KMS-11 (cell line): ENCODE data around the gene UNK.
"Not testable (repeated sequence)": the region's sequence is repeated elsewhere in the genome, so short reads cannot be mapped to it uniquely, and the experiment has no call there.

Experiments
- H2AFZ ChIP-seq: fragments of 200-600 bp; sonication (generic); 2 replicates; pipeline ENCODE4 v1.6.1; 2016; ENCODE audit warnings: antibody characterized with exemption, mixed run types, low read depth
- H3K27ac ChIP-seq: fragments of 200-600 bp; sonication (generic); 2 replicates; pipeline ENCODE4 v1.6.1; 2016; ENCODE audit warnings: mild to moderate bottlenecking, mixed run types
- H3K27me3 ChIP-seq: fragments of 200-600 bp; sonication (generic); 2 replicates; pipeline ENCODE4 v1.6.1; 2017; ENCODE audit warnings: mild to moderate bottlenecking, low read depth, mixed run types, moderate library complexity; ENCODE audit not compliant: insufficient read depth
- H3K36me3 ChIP-seq: fragments of 200-600 bp; sonication (generic); 2 replicates; pipeline ENCODE4 v1.6.1; 2017; ENCODE audit warnings: mild to moderate bottlenecking, mixed run types; ENCODE audit not compliant: insufficient read depth
- H3K4me1 ChIP-seq: fragments of 200-600 bp; sonication (generic); 2 replicates; pipeline ENCODE4 v1.6.1; 2016; ENCODE audit warnings: mild to moderate bottlenecking, low read depth, mixed run types; ENCODE audit not compliant: poor library complexity, severe bottlenecking
- H3K4me2 ChIP-seq: fragments of 200-600 bp; sonication (generic); 2 replicates; pipeline ENCODE4 v1.7.0; 2016; ENCODE audit warnings: mild to moderate bottlenecking, mixed run types
- H3K4me3 ChIP-seq: fragments of 200-600 bp; sonication (generic); IDR thresholded peaks from 2 replicates; pipeline ENCODE4 v1.6.1; 2017; ENCODE audit warnings: low read depth, low read length, mixed read lengths; ENCODE audit not compliant: insufficient read depth
- H3K79me2 ChIP-seq: fragments of 200-600 bp; sonication (generic); 2 replicates; pipeline ENCODE4 v1.6.1; 2016; ENCODE audit warnings: low read depth, mixed run types; ENCODE audit not compliant: insufficient read depth
- H3K9ac ChIP-seq: fragments of 200-600 bp; sonication (generic); 2 replicates; pipeline ENCODE4 v1.6.1; 2016; ENCODE audit warnings: mild to moderate bottlenecking, mixed run types
- H4K20me1 ChIP-seq: fragments of 200-600 bp; sonication (generic); 2 replicates; pipeline ENCODE4 v1.6.1; 2016; ENCODE audit warnings: mild to moderate bottlenecking, mixed run types; ENCODE audit not compliant: insufficient read depth
- TF ChIP-seq, protein P1 (sequence below): fragments of 200-600 bp; sonication (generic); conservative IDR thresholded peaks from 2 replicates; pipeline ENCODE4 v1.6.1; 2017; ENCODE audit warnings: low read depth, mild to moderate bottlenecking, antibody characterized with exemption, low read length, moderate library complexity, mixed read lengths

Gene UNK

GRCh38 chr17:75808549-75808904 is 23.9 kb downstream of the UNK start:
- Histone ChIP-seq H3K27ac (no peak overlapping the region), H3K36me3 (no peaks in the 10 kb centered on the region)

DNA sequence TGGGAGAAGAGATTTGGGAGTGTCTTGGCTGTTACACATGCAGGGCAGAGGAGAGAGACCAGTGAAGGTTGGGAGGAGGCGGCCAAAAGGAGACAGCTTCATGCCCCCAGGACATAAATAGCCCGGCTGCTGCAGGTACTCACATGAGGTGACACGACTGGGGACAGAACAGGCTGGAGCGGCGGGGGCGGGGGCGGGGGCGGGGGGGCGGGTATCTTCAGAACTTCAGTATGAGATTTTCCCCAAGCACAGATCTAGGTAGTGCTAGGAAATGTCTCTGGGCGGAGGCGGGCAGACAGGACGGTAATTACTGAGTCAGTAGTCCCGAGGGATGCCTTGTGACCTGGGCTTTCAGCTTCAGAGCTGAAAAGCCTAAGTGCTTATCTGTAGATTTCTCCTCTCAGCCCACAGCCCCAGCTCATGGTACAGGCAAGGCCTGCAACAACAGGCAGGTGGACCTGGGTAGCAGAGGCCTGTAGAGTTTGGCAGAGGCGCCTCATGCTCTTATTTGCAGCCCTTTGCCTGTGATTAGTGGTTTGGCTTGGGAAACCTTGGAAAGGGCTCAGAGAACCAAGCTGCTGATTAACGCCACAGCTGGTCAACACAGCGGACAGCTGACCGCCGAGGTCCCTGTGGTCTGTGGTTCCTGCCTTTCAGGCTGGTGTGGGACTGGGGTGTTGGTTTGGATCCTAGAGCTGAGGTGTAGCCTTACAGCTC is 24.5 kb downstream of the UNK start:
- no peak overlapping the region for H2AFZ ChIP-seq
- H3K9ac ChIP-seq: no peak overlapping the region
- no peak overlapping the region for H3K27ac ChIP-seq
- no peak overlapping the region for H3K4me3 ChIP-seq
- no peaks in the 10 kb centered on the region for H4K20me1 ChIP-seq
- H3K4me2 ChIP-seq: no peak overlapping the region
- H3K27me3 ChIP-seq: no peaks in the 10 kb centered on the region
- TF ChIP-seq, protein P1, sequence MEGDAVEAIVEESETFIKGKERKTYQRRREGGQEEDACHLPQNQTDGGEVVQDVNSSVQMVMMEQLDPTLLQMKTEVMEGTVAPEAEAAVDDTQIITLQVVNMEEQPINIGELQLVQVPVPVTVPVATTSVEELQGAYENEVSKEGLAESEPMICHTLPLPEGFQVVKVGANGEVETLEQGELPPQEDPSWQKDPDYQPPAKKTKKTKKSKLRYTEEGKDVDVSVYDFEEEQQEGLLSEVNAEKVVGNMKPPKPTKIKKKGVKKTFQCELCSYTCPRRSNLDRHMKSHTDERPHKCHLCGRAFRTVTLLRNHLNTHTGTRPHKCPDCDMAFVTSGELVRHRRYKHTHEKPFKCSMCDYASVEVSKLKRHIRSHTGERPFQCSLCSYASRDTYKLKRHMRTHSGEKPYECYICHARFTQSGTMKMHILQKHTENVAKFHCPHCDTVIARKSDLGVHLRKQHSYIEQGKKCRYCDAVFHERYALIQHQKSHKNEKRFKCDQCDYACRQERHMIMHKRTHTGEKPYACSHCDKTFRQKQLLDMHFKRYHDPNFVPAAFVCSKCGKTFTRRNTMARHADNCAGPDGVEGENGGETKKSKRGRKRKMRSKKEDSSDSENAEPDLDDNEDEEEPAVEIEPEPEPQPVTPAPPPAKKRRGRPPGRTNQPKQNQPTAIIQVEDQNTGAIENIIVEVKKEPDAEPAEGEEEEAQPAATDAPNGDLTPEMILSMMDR: no peak
- H3K4me1 ChIP-seq: peaks cover 4% of the 10 kb centered on the region
- H3K36me3 ChIP-seq: no peaks in the 10 kb centered on the region
- H3K79me2 ChIP-seq: no peaks in the 10 kb centered on the region; the same call in 1 of the 2 replicates

More at GRCh38 chr17:75808549-75808904, 23.9 kb downstream of the UNK start:
- no peak overlapping the region for H3K4me3 ChIP-seq
- H3K27me3 ChIP-seq: no peaks in the 10 kb centered on the region
- no peaks in the 10 kb centered on the region; the same call in 1 of the 2 replicates for H3K79me2 ChIP-seq
- no peak overlapping the region for H3K4me2 ChIP-seq
- peaks cover 10% of the 10 kb centered on the region for H3K4me1 ChIP-seq
- TF ChIP-seq, protein P1: no peak
- no peak overlapping the region for H3K9ac ChIP-seq
- H2AFZ ChIP-seq: no peak overlapping the region
- H4K20me1 ChIP-seq: no peaks in the 10 kb centered on the region

GRCh38 chr17:75809631-75810111 is 25.1 kb downstream of the UNK start:
- Histone ChIP-seq H3K4me2 (no peak overlapping the region), H3K9ac (no peak overlapping the region), H2AFZ (no peak overlapping the region), H3K79me2 (no peaks in the 10 kb centered on the region), H3K4me1 (no peaks in the 10 kb centered on the region), H3K4me3 (no peak overlapping the region), H4K20me1 (no peaks in the 10 kb centered on the region), H3K36me3 (no peaks in the 10 kb centered on the region), H3K27me3 (no peaks in the 10 kb centered on the region), H3K27ac (no peak overlapping the region)
- TF ChIP-seq, protein P1: no peak

DNA sequence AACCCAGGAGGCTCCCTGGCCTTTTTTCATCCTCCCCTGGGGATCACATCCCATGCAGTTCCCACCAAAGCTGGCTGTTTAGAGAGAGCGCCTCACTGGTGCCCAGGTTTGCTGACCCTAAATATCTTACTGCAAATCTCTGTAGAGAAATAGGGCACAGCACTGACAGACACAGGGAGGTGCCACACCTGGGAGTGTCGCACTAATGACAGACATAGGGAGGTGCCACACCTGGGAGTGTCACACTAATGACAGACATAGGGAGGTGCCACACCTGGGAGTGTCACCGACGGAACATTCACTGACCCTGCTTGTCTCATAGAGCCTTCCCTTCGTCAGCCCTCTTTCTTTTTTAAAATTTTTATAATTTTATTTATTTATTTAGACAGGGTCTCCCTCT is 25.6 kb downstream of the UNK start:
- no peaks in the 10 kb centered on the region for H3K79me2 ChIP-seq
- no peak overlapping the region for H3K4me3 ChIP-seq
- TF ChIP-seq, protein P1: no peak
- H3K27ac ChIP-seq: no peak overlapping the region
- H3K36me3 ChIP-seq: no peaks in the 10 kb centered on the region
- no peaks in the 10 kb centered on the region for H3K27me3 ChIP-seq
- H3K9ac ChIP-seq: no peak overlapping the region
- H3K4me1 ChIP-seq: no peaks in the 10 kb centered on the region
- no peak overlapping the region for H2AFZ ChIP-seq
- no peak overlapping the region for H3K4me2 ChIP-seq
- H4K20me1 ChIP-seq: no peaks in the 10 kb centered on the region

- not testable (repeated sequence) for H3K4me3 ChIP-seq, H3K79me2 ChIP-seq, H3K36me3 ChIP-seq, H3K27ac ChIP-seq, H3K4me1 ChIP-seq, H3K27me3 ChIP-seq, H3K4me2 ChIP-seq, H4K20me1 ChIP-seq, H3K9ac ChIP-seq, H2AFZ ChIP-seq
Observed at GRCh38 chr17:75810756-75811155, 26.1 kb downstream of the UNK start.
